NK-92 (cell line): ENCODE data around the gene PRKD2.
"Not testable (repeated sequence)": the region's sequence is repeated elsewhere in the genome, so short reads cannot be mapped to it uniquely, and the experiment has no call there.

Source experiments
- DNase-seq: peaks from one replicate; lab custom pipeline; 2025; ENCODE audit not compliant: unreplicated experiment; lab: John Stamatoyannopoulos, UW

Gene PRKD2

DNA sequence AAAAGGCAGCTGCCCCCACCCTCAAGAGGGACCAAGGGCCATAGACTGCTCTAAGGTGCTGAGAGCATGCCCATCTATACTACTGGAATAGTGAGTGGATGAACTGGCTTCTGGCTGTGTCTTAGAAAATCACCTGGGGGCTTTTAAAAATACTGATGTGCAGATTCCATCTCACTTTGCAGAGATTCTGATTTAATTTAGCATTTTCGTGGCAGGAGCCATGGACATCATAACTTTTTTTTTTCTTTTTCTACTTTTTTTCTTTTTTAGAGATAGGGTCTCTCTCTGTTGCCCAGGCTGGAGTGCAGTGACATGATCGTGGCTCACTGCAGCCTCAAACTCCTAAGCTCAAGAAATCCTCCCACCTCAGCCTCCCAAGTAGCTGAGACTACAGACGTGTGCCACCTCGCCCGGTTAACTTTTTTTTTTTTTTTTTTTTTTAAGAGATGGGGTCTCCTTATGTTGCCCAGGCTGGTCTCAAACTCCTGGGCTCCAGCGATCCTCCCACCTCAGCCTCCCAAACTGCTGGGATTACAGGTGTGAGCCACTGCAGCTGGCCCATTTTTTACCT, 4.1 kb downstream of the PRKD2 start:
- DNase-seq, result not testable (repeated sequence)

DNA sequence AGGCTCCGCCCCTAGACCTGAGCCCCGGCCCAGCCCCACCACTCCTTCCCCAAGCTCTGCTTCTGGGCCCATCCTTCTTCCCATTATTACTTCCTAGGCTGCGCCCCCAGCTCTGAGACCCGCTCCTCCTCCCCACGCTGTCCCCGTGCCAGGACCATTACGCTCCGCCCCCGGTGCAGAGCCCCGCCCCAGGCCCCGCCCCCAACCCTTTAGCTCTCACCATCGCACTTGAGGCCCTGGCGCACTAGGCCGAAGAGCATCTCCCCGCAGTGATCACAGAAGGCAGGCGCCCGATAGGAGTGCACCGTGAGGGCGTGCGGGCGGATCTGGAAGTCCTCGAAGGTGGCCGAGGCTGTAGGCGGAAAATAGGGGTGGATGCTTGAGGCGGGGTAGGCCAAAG, 6.2 kb downstream of the PRKD2 start:
- no peak for DNase-seq

DNA sequence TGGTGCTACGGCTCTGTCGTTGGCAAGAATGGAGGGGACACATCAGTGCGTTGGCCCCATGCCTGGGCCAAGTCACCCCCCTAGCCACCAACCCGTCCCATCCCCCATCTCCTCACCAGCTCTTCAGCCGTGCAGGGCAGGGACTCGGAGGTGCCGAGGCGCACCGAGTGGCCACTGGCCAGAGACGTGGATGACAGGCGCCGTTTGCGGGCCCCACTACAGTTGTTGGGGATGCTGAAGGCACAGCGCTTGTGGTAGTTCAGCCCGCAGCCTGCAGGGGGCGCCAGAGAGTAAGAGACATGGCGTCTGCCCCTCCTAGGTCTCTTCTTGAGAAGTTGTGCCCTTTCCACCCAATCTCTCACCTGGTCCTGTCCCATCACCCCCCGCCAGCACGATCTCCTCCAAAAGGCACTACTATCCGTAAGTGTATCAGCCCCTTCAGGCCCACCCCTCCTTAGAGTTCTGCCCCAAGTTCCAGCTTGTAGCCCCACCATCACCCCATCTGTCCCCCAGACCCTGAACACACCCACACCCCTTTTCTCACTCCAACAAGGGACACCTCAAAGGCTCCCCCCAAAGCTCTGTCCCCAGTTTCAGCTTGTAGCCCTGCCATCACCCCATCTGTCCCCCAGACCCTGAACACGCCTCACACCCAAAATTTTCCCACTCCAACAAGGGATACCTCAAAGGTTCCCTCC, 12.4 kb downstream of the PRKD2 start:
- no peak for DNase-seq

GRCh38 chr19:46700704-46701103, 16.2 kb downstream of the PRKD2 start:
- no peak for DNase-seq

GRCh38 chr19:46698395-46699321, 18.3 kb downstream of the PRKD2 start:
- DNase-seq, result no peak

GRCh38 chr19:46697204-46697960, 19.5 kb downstream of the PRKD2 start:
- DNase-seq, result no peak

GRCh38 chr19:46696866-46697203, 20.1 kb downstream of the PRKD2 start:
- no peak for DNase-seq

DNA sequence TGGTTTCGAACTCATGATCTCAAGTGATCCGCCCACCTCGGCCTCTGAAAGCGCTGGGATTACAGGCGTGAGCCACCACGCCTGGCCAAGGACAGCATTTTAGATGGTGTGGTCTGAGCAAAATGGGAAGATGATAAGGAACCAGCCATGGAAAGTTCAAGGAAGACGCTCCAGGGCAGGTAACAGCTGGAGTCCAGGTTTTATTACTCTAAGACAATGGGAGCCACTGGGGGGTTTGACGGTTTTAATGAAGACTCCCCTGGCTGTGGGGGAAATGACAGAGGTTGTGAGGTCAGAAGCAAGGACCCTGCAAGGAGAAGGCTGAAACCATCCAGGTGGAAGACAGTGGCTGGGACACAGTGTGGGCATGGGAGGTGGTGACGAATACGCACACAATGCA, 20.9 kb downstream of the PRKD2 start:
- no peak for DNase-seq

GRCh38 chr19:46693760-46694159, 23.2 kb downstream of the PRKD2 start:
- DNase-seq, result no peak

GRCh38 chr19:46692918-46693722, 23.8 kb downstream of the PRKD2 start:
- DNase-seq, result no peak

DNA sequence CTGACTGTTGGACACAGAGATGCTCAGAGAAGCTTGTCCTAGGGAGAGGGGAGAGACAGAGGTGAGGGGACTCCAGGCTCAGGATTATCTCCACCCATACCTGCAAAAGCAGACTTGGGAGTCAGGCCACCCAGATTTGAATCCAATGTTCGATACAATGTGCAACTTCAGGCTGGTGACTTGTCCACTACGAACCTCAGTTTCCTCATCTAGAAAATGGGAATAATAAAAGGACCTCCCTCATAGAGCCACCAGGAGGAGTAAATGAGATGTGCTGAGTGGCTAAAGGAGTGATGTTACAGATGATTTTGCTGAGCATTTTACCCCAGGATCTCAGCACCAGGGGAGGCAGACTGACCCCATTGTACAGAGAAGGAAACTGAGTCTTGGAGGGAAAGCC, 25.0 kb downstream of the PRKD2 start:
- DNase-seq, result no peak

DNA sequence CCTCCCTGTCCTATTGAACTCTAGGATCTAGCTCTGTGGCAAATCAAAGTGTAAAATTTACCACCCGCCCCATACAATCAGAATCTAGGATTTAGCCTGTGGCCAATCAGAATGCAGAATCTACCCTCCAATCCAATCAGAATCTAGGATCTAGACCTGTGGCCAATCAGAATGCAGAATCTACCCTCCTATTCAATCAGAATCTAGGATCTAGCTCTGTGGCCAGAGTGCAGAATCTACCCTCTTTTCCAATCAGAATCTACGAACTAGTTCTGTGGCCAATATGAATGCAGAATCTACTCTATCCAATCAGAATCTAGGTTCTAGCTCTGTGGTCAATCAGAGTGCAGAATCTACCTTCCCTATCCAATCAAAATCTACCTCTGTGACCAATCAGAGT, 25.8 kb downstream of the PRKD2 start:
- no peak for DNase-seq

DNA sequence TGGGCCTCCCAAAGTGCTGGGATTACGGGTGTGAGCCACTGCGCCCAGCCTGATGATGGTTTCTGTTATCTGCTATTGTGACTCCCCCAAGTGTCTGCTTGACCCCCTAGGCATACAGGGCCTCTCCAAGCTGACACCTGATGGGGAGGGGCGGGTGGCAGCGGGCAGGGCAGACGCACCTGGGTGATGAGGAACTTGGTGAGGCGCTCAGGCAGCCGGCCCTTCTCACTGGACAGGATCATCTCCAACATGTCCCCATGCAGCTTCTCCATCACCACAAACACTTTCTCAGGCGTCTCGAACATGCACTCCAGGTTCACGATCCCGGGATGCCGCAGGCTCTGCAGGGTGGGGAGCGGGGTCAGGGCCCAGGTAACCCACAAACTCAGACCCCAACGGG, 27.6 kb downstream of the PRKD2 start:
- DNase-seq, result no peak

GRCh38 chr19:46687438-46688145, 29.3 kb downstream of the PRKD2 start:
- DNase-seq, result no peak

DNA sequence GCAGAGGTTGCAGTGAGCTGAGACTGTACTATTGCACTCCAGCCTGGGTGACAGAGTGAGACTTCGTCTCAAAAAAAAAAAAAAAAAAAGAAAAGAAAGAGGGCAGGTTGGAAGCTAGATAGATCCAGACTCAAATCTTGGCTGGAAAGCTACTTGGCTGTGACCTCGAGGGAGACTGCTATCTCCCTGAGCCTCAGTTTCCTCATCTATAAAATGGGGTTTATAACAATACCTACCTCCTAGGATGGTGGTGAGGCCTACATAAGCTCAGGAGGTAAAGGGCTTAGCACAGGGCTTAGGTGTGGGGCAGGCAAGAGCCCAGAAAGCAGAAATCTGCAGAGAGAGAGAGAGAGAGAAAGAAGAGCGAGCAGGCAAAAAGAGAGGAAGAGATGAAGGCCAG, 31.7 kb downstream of the PRKD2 start:
- no peak for DNase-seq

- no peak for DNase-seq
These were observed 38.7 kb downstream of the PRKD2 start for GRCh38 chr19:46678110-46678732.

- no peak for DNase-seq
These were observed 42.3 kb downstream of the PRKD2 start for GRCh38 chr19:46674416-46675178.

DNA sequence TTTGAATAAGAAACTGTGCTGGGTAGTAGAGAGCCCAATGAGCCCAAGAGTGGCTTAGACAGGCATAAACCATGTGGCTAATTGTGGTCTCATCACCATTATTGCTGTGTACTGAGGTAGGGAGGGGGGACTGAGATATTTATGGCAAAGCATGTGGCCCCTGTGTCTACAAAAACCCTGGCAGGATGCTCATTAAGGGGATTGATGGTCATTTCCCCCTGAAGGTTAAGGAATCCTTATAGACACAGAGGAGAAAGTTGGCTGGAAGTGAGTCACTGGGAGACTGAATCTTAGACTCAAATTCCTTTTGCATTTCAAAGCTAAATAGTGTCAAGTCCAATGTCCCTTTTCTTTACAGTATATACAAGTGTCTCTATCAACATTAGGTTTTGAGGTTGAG, 46.1 kb downstream of the PRKD2 start:
- no peak for DNase-seq

DNA sequence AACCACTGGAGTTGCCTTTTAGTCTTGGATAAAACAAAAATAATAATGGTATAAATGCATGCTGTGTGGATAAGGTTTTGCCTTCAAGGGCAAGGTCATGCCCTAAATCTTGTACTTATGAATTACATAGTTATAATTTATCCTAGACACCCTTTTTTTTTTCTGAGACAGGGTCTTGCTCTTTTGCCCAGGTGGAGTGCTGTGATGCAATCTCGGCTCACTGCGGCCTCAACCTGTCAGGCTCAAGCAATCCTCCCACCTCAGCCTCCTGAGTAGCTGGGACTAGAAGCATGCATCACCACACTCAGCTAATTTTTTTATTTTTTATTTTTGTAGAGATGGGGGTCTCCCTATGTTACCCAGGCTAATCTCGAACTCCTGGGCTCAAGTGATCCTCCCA, 48.3 kb downstream of the PRKD2 start:
- no peak for DNase-seq
